SIG-M5 treated with dmso at 0.1 percent for 504 hours (cell line): ENCODE data around the gene LEO1.

Experiments used
- DNase-seq: peaks from one replicate; lab custom pipeline; 2025; ENCODE audit not compliant: unreplicated experiment; lab: John Stamatoyannopoulos, UW

LEO1 gene

GRCh38 chr15:51935466-51936104, 36.0 kb downstream of the LEO1 start:
- no peak for DNase-seq

- DNase-seq: no peak
Observed at GRCh38 chr15:51932161-51932560, 39.4 kb downstream of the LEO1 start.

GRCh38 chr15:51931638-51932037, 39.9 kb downstream of the LEO1 start:
- DNase-seq: no peak

GRCh38 chr15:51931016-51931415, 40.6 kb downstream of the LEO1 start:
- DNase-seq: no peak

- no peak for DNase-seq
Observed at GRCh38 chr15:51926809-51927208, 44.8 kb downstream of the LEO1 start.

GRCh38 chr15:51924156-51925068, 47.2 kb downstream of the LEO1 start:
- no peak for DNase-seq

GRCh38 chr15:51917493-51917892, 54.1 kb downstream of the LEO1 start:
- DNase-seq: peak; percentile 57

- no peak for DNase-seq
Observed at GRCh38 chr15:51912528-51912927, 59.0 kb downstream of the LEO1 start.

- no peak for DNase-seq
Observed at GRCh38 chr15:51909584-51909983, 62.0 kb downstream of the LEO1 start.

GRCh38 chr15:51908316-51908715, 63.3 kb downstream of the LEO1 start:
- DNase-seq: no peak

GRCh38 chr15:51907136-51907862, 64.3 kb downstream of the LEO1 start:
- DNase-seq: peak; percentile 64

GRCh38 chr15:51904931-51905330, 66.6 kb downstream of the LEO1 start:
- no peak for DNase-seq

GRCh38 chr15:51904421-51904820, 67.2 kb downstream of the LEO1 start:
- no peak for DNase-seq

GRCh38 chr15:51889486-51889885, 82.1 kb downstream of the LEO1 start:
- DNase-seq: no peak

- DNase-seq: peak; percentile 30
Observed at GRCh38 chr15:51888593-51889195, 82.9 kb downstream of the LEO1 start.
